GM21528 (cell line): ENCODE data around the gene ZBED1.
"Not testable (repeated sequence)": the region's sequence is repeated elsewhere in the genome, so short reads cannot be mapped to it uniquely, and the experiment has no call there.

Source experiments
- ATAC-seq: cut with Tn5 transposase; IDR thresholded peaks from one replicate; pipeline ENCODE4 v1.9.1; 2021; ENCODE audit warnings: mild to moderate bottlenecking, moderate library complexity; ENCODE audit not compliant: unreplicated experiment, low FRiP score

The ZBED1 gene

GRCh38 chrX:2460821-2461710 lies 39.7 kb downstream of the ZBED1 start:
- ATAC-seq: not testable (repeated sequence)

GRCh38 chrX:2460048-2460447 lies 40.7 kb downstream of the ZBED1 start:
- not testable (repeated sequence) for ATAC-seq

- no peak for ATAC-seq
These were observed 42.5 kb downstream of the ZBED1 start for GRCh38 chrX:2458309-2458708.

- no peak for ATAC-seq
These were observed 43.3 kb downstream of the ZBED1 start for GRCh38 chrX:2457289-2458133.

GRCh38 chrX:2456091-2456490 lies 44.7 kb downstream of the ZBED1 start:
- not testable (repeated sequence) for ATAC-seq

- ATAC-seq: not testable (repeated sequence)
These were observed 46.2 kb downstream of the ZBED1 start for GRCh38 chrX:2454620-2455019.

GRCh38 chrX:2452799-2453198 lies 48.0 kb downstream of the ZBED1 start:
- ATAC-seq: no peak

- no peak for ATAC-seq
These were observed 48.4 kb downstream of the ZBED1 start for GRCh38 chrX:2452317-2452784.

GRCh38 chrX:2451501-2452316 lies 49.1 kb downstream of the ZBED1 start:
- ATAC-seq: no peak

- no peak for ATAC-seq
These were observed 50.1 kb downstream of the ZBED1 start for GRCh38 chrX:2450681-2451080.

GRCh38 chrX:2449135-2449886 lies 51.5 kb downstream of the ZBED1 start:
- no peak for ATAC-seq

GRCh38 chrX:2447484-2447883 lies 53.3 kb downstream of the ZBED1 start:
- no peak for ATAC-seq

- ATAC-seq: no peak
These were observed 54.0 kb downstream of the ZBED1 start for GRCh38 chrX:2446815-2447214.

- ATAC-seq: no peak
These were observed 54.8 kb downstream of the ZBED1 start for GRCh38 chrX:2445662-2446623.

- no peak for ATAC-seq
These were observed 58.1 kb downstream of the ZBED1 start for GRCh38 chrX:2442694-2443093.

GRCh38 chrX:2441466-2441865 lies 59.3 kb downstream of the ZBED1 start:
- ATAC-seq: no peak

- no peak for ATAC-seq
These were observed 61.2 kb downstream of the ZBED1 start for GRCh38 chrX:2439613-2440012.
